Ascending aorta (tissue), 2 donors: ENCODE results near the gene ZNF212. TPM values are rescaled to one million over a fixed set of nuclear protein-coding genes. Genes with fewer than 3 reads are reported as not detected.

Experiments
- DNase-seq, 2 donors: peaks; one replicate each; pipeline ENCODE4 v3.0.0-alpha.2; 2019; ENCODE audit warnings: low spot score in 2 of 2
- H3K27ac ChIP-seq, 2 donors: fragments of 200-600 bp; sonication (generic); one replicate each; pipeline ENCODE4 v1.5.1; 2016 to 2017; ENCODE audit warnings: mild to moderate bottlenecking in 1 of 2
- H3K27me3 ChIP-seq: fragments of 200-600 bp; sonication (generic); one replicate; pipeline ENCODE4 v1.5.1; 2017
- H3K36me3 ChIP-seq, 2 donors: fragments of 200-600 bp; sonication (generic); one replicate each; pipeline ENCODE4 v1.5.1; 2016
- H3K4me1 ChIP-seq, 2 donors: fragments of 200-600 bp; sonication (generic); one replicate each; pipeline ENCODE4 v1.5.1; 2016 to 2017; ENCODE audit warnings: mild to moderate bottlenecking in 1 of 2
- H3K4me3 ChIP-seq, 2 donors: fragments of 200-600 bp; sonication (generic); one replicate each; pipeline ENCODE4 v1.5.1; 2016 to 2017; ENCODE audit warnings: mild to moderate bottlenecking in 1 of 2
- H3K9me3 ChIP-seq, 2 donors: fragments of 200-600 bp; sonication (generic); one replicate each; pipeline ENCODE4 v1.5.1; 2016
- intact Hi-C: fragments of 100-400 bp; cut with DNase I; formaldehyde crosslinking; loops from one replicate; pipeline ENCODE4 v1.15.1; 2023
- total RNA-seq: library from RNA; depleted of rRNA; stranded (reverse); fragments of >200 nt; gene quantifications from one replicate; pipeline ENCODE4 v1.1.0, GENCODE V29; 2016
- TF ChIP-seq, protein P1 (sequence below), 3 experiments: fragments of 200-600 bp in 2 of 3; fragments of 450-650 bp in 1 of 3; sonication (generic) in 2 of 3; IDR thresholded peaks; one replicate each; pipeline ENCODE4 v1.5.1; 2016 to 2019; ENCODE audit warnings: antibody characterized with exemption in 3 of 3, mild to moderate bottlenecking in 1 of 3, moderate library complexity in 1 of 3

Gene ZNF212
- total RNA-seq, 1 donor from 2014 or later, result 5.2 TPM

DNA sequence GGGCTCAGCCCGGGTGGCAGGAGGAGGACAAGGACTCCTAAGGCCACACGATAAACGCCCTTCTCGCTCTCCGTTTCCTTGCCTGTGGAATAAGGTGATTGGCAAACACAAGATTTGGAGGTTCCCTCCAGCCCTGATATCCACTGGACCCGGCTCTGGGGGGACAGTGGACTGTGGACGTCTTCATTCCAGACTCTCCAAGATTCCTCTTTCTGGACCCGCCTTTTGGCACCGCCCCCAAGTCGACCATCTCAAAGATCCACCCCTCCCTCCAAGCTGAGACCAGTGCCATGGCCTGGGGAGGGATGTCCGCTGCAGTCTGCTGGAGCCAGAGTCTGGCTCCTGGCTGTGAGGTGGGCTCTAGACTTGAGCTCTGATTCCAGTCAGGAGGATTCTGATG is 46.2 kb downstream of the ZNF212 start:
- Histone ChIP-seq H3K4me3 (peak overlapping the region; percentile 66 to 88), H3K27me3 (no peaks in the 10 kb centered on the region), H3K36me3 (peaks cover 22 to 30% of the 10 kb centered on the region in 2 donors), H3K9me3 (no peaks in the 10 kb centered on the region), H3K4me1 (peaks cover 3 to 14% of the 10 kb centered on the region in 2 donors), H3K27ac (peak overlapping the region in 1 of 2 donors; percentile 48)
- no peak for DNase-seq
- intact Hi-C loops, result loop anchor here (1.0 to 10.0 kb wide), 4 partner anchors 23 to 549 kb away; partner anchors contain the start of genes ZNF746, ZNF783 and ZNF862
- TF ChIP-seq, protein P1, sequence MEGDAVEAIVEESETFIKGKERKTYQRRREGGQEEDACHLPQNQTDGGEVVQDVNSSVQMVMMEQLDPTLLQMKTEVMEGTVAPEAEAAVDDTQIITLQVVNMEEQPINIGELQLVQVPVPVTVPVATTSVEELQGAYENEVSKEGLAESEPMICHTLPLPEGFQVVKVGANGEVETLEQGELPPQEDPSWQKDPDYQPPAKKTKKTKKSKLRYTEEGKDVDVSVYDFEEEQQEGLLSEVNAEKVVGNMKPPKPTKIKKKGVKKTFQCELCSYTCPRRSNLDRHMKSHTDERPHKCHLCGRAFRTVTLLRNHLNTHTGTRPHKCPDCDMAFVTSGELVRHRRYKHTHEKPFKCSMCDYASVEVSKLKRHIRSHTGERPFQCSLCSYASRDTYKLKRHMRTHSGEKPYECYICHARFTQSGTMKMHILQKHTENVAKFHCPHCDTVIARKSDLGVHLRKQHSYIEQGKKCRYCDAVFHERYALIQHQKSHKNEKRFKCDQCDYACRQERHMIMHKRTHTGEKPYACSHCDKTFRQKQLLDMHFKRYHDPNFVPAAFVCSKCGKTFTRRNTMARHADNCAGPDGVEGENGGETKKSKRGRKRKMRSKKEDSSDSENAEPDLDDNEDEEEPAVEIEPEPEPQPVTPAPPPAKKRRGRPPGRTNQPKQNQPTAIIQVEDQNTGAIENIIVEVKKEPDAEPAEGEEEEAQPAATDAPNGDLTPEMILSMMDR (IDR thresholded peaks at IDR 0.05), result no peak

DNA sequence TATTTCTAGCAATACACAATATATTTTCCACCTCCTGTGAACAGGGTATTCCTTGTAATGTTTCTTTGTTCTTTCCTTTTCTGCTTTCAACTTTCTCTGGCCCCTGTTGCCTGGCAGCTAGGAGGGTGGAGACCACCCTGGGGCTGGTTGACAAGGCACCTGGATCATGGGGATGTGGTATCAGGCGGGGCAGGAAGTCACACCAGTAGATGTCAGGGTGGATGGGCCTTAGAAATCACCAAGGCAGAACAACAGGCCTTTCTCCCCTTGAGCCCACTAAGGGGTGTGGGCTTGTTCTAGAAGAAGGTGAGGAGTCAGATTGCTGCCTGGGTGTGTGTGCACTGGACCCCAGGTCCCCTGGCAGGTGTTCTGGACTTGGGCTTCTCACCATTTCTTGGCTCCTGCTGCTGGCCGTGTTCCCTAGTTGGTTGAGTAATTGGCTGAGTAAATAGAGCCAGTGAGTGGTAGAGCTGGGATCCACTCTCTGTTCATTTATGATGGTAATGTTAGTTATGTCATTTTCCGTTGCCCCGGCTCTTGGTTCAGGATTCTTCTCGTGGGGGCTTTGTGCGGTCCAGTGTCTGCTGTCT is 47.5 kb downstream of the ZNF212 start:
- H3K27me3 ChIP-seq, result no peaks in the 10 kb centered on the region
- H3K36me3 ChIP-seq, result peaks cover 10 to 19% of the 10 kb centered on the region in 2 donors
- H3K4me3 ChIP-seq, result no peak overlapping the region
- no peak for DNase-seq
- H3K9me3 ChIP-seq, result no peaks in the 10 kb centered on the region
- intact Hi-C loops, result loop anchor here (10.0 kb wide), 3 partner anchors 208 to 548 kb away; partner anchors contain the start of genes ZNF746 and ZNF862
- TF ChIP-seq, protein P1 (IDR thresholded peaks at IDR 0.05), result no peak
- H3K4me1 ChIP-seq, result peaks cover 3 to 14% of the 10 kb centered on the region in 2 donors
- H3K27ac ChIP-seq, result no peak overlapping the region

DNA sequence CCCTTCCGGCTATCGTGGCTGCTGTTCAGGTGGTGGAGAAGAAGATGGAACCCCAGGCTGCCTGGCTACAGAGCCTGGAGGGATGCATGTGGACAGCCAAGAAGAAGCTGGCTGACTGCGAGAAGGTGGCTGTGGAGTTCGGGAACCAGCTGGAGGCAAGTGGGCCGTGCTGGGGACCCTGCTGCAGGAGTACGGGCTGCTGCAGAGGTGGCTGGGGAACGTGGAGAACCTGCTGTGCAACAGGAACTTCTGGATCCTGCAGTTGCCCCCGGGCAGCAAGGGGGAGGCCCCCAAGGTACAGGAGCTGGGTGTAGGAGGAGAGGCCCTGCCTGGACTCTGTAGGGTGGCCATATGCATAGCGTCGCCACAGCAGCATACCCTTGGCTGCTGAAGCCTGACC is 48.2 kb downstream of the ZNF212 start:
- peaks cover 3 to 14% of the 10 kb centered on the region in 2 donors for H3K4me1 ChIP-seq
- no peak overlapping the region for H3K27ac ChIP-seq
- intact Hi-C loops, result loop anchor here (10.0 kb wide), 3 partner anchors 207 to 547 kb away; partner anchors contain the start of genes ZNF746 and ZNF862
- H3K27me3 ChIP-seq, result no peaks in the 10 kb centered on the region
- TF ChIP-seq, protein P1 (IDR thresholded peaks at IDR 0.05), result no peak
- peaks cover 6 to 19% of the 10 kb centered on the region in 2 donors for H3K36me3 ChIP-seq
- H3K9me3 ChIP-seq, result no peaks in the 10 kb centered on the region
- no peak for DNase-seq
- no peak overlapping the region for H3K4me3 ChIP-seq

DNA sequence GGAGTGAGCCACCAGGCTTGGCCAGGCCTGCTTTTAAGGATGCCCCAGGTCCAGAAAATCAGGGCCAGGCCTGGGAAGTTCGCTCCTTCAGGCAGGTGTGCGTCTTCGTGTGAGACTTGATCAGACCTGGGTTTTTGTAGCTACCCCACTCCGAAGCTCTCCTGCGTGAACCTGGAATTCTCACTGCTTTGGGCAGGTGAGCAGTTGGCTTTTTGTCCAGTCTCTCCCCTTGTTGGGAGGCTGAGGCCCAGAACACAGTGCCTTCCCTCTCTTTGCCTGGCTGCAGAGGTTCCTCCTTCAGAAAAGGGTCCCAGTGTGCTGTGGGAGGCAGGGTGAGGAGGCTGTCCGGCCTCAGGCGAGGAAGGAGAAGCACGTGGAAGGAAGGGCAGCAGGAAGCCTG is 49.8 kb downstream of the ZNF212 start:
- no peak overlapping the region for H3K4me3 ChIP-seq
- H3K36me3 ChIP-seq, result peaks cover 14 to 30% of the 10 kb centered on the region in 2 donors
- H3K9me3 ChIP-seq, result no peaks in the 10 kb centered on the region
- peaks cover 3 to 14% of the 10 kb centered on the region in 2 donors for H3K4me1 ChIP-seq
- H3K27ac ChIP-seq, result no peak overlapping the region
- no peak for DNase-seq
- TF ChIP-seq, protein P1 (IDR thresholded peaks at IDR 0.05), result no peak
- no peaks in the 10 kb centered on the region for H3K27me3 ChIP-seq
- intact Hi-C loops, result loop anchor here (10.0 kb wide), 3 partner anchors 206 to 546 kb away; partner anchors contain the start of genes ZNF746 and ZNF862

DNA sequence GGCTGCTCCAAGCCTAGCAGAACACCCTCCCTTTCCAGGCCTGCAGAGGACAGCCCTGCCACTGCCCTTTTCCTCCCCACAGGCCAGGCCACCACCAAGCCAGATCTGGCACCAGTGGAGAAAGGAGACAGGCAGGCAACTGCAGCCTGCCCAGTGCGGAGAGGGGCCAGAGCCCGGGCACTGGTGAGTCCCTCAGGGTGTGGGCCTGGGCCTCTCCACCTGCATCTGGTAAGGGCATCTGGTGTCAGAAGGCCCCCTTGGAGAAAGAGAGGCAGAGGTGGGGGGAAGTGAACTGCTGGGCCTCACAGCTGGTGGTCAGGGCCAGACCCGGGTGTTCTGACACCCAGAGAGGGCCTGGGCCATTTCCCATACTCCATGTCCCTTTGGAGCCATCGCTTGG is 50.4 kb downstream of the ZNF212 start:
- intact Hi-C loops, result loop anchor here (10.0 kb wide), 3 partner anchors 205 to 545 kb away; partner anchors contain the start of genes ZNF746 and ZNF862
- no peaks in the 10 kb centered on the region for H3K27me3 ChIP-seq
- H3K4me3 ChIP-seq, result no peak overlapping the region
- no peaks in the 10 kb centered on the region for H3K9me3 ChIP-seq
- peaks cover 19 to 35% of the 10 kb centered on the region in 2 donors for H3K36me3 ChIP-seq
- peaks cover 3 to 12% of the 10 kb centered on the region in 2 donors for H3K4me1 ChIP-seq
- H3K27ac ChIP-seq, result no peak overlapping the region
- TF ChIP-seq, protein P1 (IDR thresholded peaks at IDR 0.05), result no peak
- DNase-seq, result no peak
